ENCODE results near the gene USF3.

DNA sequence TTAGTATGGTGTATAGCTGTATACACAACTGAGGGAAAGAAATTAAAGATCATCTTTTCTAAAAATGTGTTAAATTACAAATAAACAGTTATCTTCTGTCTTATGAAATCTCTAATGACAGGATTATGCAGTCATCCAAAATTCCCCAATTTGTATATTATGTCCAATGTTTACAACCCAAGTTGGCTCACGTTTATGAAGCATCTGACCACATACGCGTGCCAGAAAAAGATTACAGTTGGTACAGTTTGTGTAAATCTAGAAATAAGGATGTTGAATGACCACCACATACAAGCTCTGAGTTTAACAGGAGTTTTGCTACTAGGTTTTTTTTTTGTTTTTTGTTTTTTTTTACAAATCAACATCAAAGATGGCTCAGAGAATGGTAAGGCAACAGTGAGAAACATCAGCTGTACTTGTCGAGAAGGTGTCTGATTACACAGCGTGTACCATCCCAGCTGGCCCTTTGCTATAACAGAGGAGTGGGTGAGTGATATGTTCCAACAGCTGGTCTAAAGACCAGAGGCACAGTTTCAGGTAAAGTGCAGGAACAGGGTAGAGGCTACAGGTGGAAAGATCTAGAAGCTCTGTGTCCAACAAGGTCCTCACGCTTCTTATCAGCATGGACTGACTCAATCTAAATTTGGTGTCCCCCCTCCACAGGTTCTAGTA is 47.1 kb downstream of the USF3 start:
- TF ChIP-seq POLR2A (IDR thresholded peaks at IDR 0.05) = no peak
- TF ChIP-seq, protein P1, sequence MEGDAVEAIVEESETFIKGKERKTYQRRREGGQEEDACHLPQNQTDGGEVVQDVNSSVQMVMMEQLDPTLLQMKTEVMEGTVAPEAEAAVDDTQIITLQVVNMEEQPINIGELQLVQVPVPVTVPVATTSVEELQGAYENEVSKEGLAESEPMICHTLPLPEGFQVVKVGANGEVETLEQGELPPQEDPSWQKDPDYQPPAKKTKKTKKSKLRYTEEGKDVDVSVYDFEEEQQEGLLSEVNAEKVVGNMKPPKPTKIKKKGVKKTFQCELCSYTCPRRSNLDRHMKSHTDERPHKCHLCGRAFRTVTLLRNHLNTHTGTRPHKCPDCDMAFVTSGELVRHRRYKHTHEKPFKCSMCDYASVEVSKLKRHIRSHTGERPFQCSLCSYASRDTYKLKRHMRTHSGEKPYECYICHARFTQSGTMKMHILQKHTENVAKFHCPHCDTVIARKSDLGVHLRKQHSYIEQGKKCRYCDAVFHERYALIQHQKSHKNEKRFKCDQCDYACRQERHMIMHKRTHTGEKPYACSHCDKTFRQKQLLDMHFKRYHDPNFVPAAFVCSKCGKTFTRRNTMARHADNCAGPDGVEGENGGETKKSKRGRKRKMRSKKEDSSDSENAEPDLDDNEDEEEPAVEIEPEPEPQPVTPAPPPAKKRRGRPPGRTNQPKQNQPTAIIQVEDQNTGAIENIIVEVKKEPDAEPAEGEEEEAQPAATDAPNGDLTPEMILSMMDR (IDR thresholded peaks at IDR 0.05) = no peak

Data from heart left ventricle (tissue), 13 donors.